NCI-H446 (cell line): Measurements from ENCODE around the gene TRUB1.
"Not testable (repeated sequence)": the region's sequence is repeated elsewhere in the genome, so short reads cannot be mapped to it uniquely, and the experiment has no call there.

Experiments
- DNase-seq, 2 experiments: peaks; one replicate each; lab custom pipeline; 2025; lab: John Stamatoyannopoulos, UW

The TRUB1 gene

GRCh38 chr10:114925587-114926586 lies 12.1 kb upstream of the TRUB1 start:
- no peak for DNase-seq

- no peak for DNase-seq
These were observed 9.2 kb upstream of the TRUB1 start for GRCh38 chr10:114928818-114929217.

DNA sequence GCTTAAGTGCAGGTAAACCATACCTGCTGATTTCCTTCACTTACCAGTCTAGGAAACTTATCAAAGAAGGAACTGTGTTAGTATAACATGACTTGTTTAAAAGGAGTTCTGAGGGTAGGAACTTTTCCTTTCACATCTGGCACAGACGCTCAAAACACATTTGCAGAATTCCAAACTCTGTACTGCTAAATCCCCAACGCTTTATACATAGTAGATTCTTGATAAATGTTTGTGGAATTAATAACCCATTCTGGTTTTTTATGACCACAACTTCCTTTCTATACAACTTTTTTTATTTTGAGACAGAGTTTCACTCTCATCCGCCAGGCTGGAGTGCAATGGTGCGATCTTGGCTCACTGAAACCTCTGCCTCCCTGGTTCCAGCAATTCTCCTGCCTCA lies 7.7 kb upstream of the TRUB1 start:
- no peak for DNase-seq

GRCh38 chr10:114931072-114931679 lies 6.8 kb upstream of the TRUB1 start:
- no peak for DNase-seq

GRCh38 chr10:114932225-114932624 lies 5.8 kb upstream of the TRUB1 start:
- DNase-seq, result no peak

DNA sequence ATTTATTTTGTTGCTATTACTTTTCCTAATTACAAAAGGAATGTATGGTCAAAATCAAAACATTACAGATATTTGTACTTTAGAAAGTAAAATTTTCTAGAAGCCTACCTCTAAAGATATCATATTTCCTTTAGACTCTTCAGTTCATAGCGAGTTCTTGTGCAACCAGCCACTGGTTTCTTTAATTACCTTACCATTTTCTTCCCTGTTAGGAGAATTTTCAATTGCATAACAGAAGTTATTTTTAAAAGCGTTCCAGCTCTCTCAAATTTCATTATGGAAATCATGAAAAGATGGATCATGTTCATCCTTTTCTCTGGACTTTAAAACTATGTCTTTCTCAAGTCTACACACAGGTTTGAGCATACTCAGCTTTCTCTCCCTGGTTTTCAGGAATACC lies 5.0 kb upstream of the TRUB1 start:
- DNase-seq, result no peak

DNA sequence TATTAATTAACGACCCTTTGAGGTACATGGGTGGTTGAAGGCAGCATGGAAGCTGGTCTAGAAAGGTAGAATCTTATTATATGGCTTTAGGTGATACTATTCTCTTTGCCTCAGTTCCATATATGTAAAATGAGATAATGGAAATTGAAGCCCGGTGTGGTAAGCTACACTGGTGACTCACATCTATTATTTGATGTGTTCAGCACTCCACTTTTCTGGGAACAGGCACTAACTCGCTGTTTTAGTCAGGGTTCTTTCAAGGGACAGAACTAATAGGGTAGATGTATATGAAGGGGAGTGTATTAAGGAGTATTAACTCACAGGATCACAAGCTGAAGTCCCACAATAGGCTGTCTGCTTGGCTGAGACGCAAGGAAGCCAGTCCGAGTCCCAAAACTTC lies 4.4 kb upstream of the TRUB1 start:
- DNase-seq, result no peak

GRCh38 chr10:114933995-114934394 lies 4.0 kb upstream of the TRUB1 start:
- DNase-seq, result not testable (repeated sequence)

DNA sequence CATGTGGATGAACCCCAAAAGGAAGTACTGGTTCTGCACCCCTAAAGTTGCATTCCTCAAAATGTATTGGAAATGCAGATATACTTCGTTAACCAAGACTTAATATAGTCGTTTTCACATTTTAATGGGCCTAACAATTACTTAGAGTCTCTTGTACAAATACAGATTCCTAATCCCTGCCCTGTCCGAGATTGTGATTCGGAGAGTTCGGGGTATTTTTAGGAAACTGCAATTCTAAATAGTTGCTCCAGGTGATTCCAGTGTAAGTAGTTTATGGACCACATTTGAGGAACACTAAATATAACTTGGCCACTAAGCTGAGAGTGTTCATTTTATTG lies 830 bp downstream of the TRUB1 start:
- DNase-seq, result no peak

- no peak for DNase-seq
These were observed 2.7 kb downstream of the TRUB1 start for GRCh38 chr10:114940735-114941134.

- DNase-seq, result no peak
These were observed 5.0 kb downstream of the TRUB1 start for GRCh38 chr10:114943000-114943399.

DNA sequence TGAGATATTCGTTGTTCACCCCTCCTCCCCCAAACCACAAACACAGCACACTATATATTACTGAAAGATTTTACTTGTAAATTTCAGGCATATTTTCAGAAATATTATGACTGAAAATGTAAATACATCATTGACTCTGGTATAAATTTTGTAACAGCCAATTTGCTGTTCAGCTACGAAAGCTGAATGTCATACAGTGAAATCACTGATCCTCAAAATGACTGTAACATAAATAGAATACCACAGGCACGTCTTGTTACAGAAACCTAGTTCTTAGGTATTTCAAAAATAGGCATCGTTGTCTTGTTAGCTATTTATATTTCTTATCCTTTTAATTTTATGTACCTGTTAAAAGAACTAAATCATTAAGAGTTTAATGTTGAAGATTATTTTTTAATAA lies 15.1 kb downstream of the TRUB1 start:
- no peak for DNase-seq

GRCh38 chr10:114955984-114956383 lies 18.0 kb downstream of the TRUB1 start:
- no peak for DNase-seq

DNA sequence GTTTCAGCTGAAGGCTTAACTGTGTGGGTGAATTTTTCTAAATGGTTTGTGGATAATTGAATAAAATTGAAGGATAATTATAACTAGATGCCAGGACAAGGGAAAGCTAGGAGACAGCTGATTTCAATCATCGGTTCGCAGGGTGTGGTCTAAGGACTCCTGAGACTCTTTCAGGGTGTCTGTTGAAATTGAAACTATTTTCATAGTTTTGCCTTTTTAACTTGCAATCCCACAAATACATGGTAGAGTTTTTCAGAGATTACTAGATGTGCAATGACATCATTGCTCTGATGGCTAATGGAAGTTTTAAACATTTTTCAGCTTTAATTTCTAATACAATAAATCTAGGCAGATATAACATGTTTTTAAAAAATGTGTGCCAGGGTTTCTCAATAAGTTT lies 18.5 kb downstream of the TRUB1 start:
- DNase-seq, result no peak

DNA sequence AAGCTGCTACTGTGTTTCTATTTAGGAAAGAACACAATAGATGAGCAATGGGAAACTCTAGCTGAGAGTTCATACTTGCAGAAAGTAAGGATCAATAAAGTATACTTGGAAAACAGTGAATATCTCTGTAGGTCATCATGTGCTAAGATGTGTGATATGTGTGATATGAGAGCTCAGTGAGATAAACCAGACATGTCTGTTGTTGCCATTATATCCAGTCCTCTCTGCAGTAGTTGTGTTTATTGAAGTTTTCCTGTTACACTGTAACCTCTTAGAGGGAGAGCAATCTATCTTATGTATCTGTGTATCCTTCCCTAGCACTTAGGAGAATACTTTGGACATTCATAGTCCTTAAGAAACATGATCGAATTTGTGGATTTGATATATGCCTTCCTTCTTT lies 19.1 kb downstream of the TRUB1 start:
- no peak for DNase-seq

GRCh38 chr10:114957673-114958072 lies 19.7 kb downstream of the TRUB1 start:
- no peak for DNase-seq

GRCh38 chr10:114962441-114962840 lies 24.4 kb downstream of the TRUB1 start:
- no peak for DNase-seq

DNA sequence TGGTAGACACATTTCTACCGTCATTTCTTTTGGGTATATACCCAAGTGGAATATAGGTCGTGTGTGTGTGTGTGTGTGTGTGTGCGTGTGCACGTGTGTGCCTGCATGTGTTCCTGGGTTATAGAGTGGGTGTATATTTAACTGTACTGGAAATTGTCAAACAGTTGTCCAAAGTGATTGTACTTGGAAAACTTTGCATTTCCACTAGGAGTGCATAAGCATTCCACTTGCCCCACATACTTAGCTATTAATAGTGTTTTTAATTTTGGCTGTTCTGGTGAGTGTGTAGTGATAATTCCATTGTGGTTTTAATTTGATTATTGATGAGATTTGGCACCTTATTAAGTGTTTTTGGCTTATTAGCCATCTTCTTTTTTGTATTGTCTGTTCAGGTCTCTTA lies 25.9 kb downstream of the TRUB1 start:
- no peak for DNase-seq

DNA sequence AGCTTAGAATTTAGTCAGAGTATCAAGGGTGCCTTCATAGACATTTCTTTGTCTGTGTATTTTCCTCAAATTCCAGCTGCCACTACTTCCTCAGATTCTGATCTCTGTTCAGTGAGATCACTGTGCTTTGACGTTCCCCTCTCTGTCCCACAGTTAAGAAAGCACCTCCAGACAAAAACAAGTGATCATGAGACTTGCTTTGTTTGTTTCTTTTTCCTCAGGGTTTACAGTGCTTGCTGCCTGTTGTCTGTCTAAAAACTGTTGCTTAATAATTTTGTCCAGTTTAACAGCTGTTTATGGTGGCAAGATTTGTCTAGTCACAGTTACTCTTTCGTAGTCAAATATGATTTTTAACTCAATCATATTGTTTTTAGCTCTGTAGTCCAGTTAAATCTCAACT lies 29.1 kb downstream of the TRUB1 start:
- DNase-seq, result no peak

DNA sequence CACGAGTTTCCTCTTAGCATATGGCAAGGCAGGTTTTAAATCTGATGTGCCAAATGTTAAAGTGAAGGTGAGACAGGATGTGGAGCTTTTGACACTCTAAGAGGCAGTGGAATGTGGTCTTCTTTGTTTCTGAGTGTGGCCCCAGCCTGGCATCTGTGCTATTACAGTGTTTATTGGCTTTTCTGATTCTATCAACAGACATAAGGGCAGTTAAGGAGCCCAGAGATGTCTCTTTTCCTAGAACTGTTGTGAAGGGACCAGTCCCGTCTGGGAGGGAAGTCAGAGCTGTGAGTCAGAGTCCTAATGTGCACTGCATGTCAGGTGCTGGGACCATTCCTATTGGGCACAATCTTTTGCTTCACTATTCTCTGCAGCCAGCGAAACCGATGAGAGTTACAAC lies 32.5 kb downstream of the TRUB1 start:
- peak in 1 of 2 experiments; percentile 3 for DNase-seq

DNA sequence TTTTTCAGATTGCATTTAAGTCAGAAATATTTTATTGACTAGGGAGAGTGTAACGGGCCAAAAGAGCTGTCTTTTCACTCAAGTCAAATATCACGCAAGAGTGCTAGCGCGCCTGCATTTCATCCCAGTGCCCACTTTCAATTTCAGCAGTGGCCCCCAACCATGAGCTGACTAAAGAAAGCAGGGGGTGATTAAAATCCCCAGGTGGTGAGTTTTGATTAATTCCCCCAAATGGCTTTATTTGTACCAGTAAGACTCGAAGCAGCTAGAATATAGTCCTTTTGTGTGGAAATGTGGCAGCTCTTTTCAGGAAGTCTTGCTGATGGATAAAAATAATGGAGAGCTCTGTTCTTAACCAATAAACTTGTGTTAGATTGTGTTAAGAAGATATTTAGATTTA lies 35.3 kb downstream of the TRUB1 start:
- DNase-seq, result no peak

DNA sequence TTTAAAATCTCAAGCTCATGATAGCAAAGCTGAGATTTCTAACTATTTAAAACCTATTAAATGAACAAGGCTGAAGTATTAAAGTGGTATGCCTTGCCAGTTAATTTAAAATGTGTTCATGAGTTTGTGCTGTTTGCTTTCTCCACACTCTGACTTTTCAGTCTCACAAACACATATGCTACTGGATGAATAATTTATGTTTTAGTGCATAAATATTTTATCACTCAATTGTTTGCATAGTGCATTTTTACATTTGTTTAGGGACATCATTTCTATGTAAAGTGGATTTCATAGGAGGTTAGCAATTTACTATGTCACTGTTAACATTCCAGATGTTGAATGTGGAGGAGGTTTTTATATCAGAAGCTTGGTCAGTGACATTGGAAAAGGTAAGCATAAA lies 36.0 kb downstream of the TRUB1 start:
- peak in 1 of 2 experiments; percentile 13 for DNase-seq

- DNase-seq, result no peak
These were observed 36.6 kb downstream of the TRUB1 start for GRCh38 chr10:114974625-114975024.

GRCh38 chr10:114975091-114975490 lies 37.1 kb downstream of the TRUB1 start:
- no peak for DNase-seq
